Neutrophil (primary cell): ENCODE measurements around the gene NUP98.
"Not testable (repeated sequence)": the region's sequence is repeated elsewhere in the genome, so short reads cannot be mapped to it uniquely, and the experiment has no call there.

ENCODE experiments used
- H3K27ac ChIP-seq: fragments of 200-600 bp; sonication (generic); 2 replicates; pipeline ENCODE4 v1.5.1; 2016; ENCODE audit warnings: mild to moderate bottlenecking, moderate library complexity
- H3K27me3 ChIP-seq: fragments of 200-600 bp; sonication (generic); 2 replicates; pipeline ENCODE4 v1.6.0; 2016; ENCODE audit warnings: mild to moderate bottlenecking
- H3K36me3 ChIP-seq: fragments of 200-600 bp; sonication (generic); 2 replicates; pipeline ENCODE4 v1.5.1; 2017
- H3K4me1 ChIP-seq, 2 experiments: fragments of 200-600 bp in 1 of 2; sonication (generic) in 1 of 2; 1 replicate in 1 of 2; 2 replicates in 1 of 2; pipeline versions ENCODE4 v1.5.1 to v1.6.1; 2013 to 2016; ENCODE audit warnings: low read depth in 1 of 2, low read length in 1 of 2, mild to moderate bottlenecking in 1 of 2, moderate library complexity in 1 of 2; ENCODE audit not compliant: control insufficient read depth in 1 of 2, insufficient read depth in 1 of 2
- H3K4me3 ChIP-seq, 2 experiments: fragments of 200-600 bp in 1 of 2; sonication (generic) in 1 of 2; 1 replicate in 1 of 2; 2 replicates in 1 of 2; pipeline ENCODE4 v1.5.1; 2013 to 2016; ENCODE audit warnings: low read depth in 1 of 2, low read length in 1 of 2, mild to moderate bottlenecking in 1 of 2, moderate library complexity in 1 of 2
- H3K9me3 ChIP-seq: fragments of 200-600 bp; sonication (generic); 2 replicates; pipeline ENCODE4 v1.5.1; 2016
- TF ChIP-seq, protein P1 (sequence below): fragments of 200-600 bp; sonication (generic); IDR thresholded peaks from 2 replicates; pipeline ENCODE4 v1.5.1; 2016; ENCODE audit warnings: antibody characterized with exemption

The NUP98 gene

DNA sequence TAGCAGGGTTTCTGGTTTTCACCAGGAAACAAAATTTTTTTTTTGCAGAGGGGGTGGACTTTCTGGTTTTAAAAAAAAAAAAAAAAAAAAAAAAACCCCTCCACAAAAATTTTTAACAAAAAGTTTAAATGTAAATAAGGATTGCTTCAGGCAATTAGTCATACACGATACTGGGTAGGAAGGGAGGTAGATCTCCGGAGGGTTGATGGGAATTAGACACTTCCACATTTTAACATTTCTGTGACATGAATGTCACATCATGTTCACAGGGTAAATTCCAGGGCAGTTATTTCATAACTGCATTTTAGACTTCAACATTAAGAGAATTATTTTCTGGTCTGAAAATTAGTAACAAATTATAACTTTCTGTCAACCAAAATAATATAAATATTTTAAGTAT, 15.9 kb downstream of the NUP98 start:
- Histone ChIP-seq H3K4me3 (peak overlapping the region in 1 of 2 experiments; percentile 7), H3K27me3 (no peaks in the 10 kb centered on the region), H3K4me1 (peaks cover 42 to 60% of the 10 kb centered on the region in 2 experiments), H3K36me3 (peaks cover 41% of the 10 kb centered on the region), H3K9me3 (no peaks in the 10 kb centered on the region), H3K27ac (peak overlapping the region; percentile 97)
- TF ChIP-seq, protein P1, sequence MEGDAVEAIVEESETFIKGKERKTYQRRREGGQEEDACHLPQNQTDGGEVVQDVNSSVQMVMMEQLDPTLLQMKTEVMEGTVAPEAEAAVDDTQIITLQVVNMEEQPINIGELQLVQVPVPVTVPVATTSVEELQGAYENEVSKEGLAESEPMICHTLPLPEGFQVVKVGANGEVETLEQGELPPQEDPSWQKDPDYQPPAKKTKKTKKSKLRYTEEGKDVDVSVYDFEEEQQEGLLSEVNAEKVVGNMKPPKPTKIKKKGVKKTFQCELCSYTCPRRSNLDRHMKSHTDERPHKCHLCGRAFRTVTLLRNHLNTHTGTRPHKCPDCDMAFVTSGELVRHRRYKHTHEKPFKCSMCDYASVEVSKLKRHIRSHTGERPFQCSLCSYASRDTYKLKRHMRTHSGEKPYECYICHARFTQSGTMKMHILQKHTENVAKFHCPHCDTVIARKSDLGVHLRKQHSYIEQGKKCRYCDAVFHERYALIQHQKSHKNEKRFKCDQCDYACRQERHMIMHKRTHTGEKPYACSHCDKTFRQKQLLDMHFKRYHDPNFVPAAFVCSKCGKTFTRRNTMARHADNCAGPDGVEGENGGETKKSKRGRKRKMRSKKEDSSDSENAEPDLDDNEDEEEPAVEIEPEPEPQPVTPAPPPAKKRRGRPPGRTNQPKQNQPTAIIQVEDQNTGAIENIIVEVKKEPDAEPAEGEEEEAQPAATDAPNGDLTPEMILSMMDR: no peak

DNA sequence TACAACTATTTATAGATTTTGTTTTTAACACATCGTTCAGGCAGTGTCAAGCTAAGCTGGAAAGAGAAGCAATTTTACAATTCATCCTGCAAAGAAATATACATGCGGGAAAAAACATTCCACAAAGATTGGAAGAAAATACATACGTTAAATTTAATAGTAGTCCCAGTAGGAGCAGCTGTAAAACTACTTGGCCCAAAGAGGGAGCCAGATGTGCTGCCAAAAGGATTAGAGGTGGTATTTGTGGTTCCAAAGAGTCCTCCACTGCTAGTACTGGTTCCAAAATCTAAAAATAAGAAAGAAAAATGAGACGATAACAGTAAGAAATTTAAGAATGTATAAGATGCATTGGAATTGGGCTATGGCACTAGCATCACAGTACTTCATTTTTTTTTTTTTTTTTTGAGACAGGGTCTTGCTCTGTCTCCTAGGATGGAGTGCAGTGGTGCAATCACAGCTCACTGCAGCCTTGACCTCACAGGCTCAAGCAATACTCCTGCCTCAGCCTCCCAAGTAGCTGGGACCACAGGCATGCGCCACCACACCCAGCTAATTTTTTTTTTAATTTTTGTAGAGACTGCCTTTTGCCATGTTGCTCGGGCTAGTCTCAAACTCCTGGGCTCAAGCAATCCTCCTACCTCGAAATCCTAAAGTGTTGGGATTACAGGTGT, 21.5 kb downstream of the NUP98 start:
- Histone ChIP-seq H3K27ac (no peak overlapping the region), H3K4me1 (peaks cover 4% of the 10 kb centered on the region in 2 experiments), H3K4me3 (no peak overlapping the region), H3K36me3 (peaks cover 95% of the 10 kb centered on the region), H3K27me3 (no peaks in the 10 kb centered on the region), H3K9me3 (no peaks in the 10 kb centered on the region)
- TF ChIP-seq, protein P1: no peak

DNA sequence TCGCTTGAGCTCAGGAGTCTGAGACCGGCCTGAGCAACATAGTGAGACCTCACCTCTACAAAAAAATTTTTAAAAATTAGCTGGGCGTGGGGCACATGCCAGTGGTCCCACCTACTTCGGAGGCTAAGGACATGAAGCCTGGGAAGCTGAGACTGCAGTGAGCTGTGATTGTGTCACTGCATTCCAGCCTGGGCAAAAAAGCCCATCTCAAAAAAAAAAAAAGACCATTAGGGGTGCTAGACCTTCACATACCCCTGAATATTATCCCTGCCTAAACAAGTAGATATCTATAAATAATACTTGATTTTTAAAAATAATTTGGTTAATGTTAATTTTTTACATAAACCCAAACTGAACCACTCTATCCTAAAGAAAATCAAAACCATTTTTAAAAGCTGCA, 24.2 kb downstream of the NUP98 start:
- H3K27me3 ChIP-seq: no peaks in the 10 kb centered on the region
- TF ChIP-seq, protein P1: no peak
- H3K4me3 ChIP-seq: no peak overlapping the region
- no peaks in the 10 kb centered on the region for H3K4me1 ChIP-seq
- H3K36me3 ChIP-seq: peaks cover 100% of the 10 kb centered on the region
- H3K9me3 ChIP-seq: no peaks in the 10 kb centered on the region
- no peak overlapping the region for H3K27ac ChIP-seq

DNA sequence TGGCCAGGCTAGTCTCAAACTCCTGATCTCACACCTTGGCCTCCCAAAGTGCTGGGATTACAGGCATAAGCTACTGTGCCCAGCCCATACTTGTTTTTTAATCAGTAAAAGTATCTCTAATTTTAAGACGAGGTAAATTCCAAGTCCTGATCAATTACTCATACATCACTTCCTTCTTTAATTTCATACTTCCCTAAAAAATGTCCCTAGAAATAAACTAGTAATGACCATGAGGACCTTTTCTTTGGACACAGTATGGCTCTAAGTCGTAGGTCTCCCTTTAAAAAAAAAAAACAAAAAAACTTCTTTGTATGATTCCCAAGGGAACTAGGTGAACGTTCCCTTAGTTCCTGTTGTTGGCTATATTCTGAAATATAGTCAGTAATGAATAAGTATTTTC, 29.8 kb downstream of the NUP98 start:
- Histone ChIP-seq H3K4me3 (no peak overlapping the region), H3K27me3 (no peaks in the 10 kb centered on the region), H3K9me3 (no peaks in the 10 kb centered on the region), H3K4me1 (no peaks in the 10 kb centered on the region), H3K36me3 (peaks cover 100% of the 10 kb centered on the region), H3K27ac (peak overlapping the region; percentile 42)
- TF ChIP-seq, protein P1: no peak

DNA sequence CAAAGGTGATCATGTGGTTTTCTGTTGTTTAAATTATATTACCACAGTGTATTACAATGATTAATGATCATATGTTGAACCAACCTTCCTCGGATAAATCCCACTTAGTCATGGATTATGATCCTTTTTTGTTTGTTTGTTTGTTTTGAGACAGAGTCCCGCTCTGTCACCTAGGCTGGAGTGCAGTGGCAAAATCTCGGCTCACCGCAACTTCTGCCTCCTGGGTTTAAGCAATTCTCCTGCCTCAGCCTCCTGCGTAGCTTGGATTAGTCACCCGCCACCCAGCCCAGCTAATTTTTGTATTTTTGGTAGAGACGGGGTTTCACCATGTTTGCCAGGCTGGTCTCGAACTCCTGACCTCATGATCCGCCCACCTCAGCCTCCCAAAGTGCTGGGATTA, 30.5 kb downstream of the NUP98 start:
- H3K36me3 ChIP-seq: peaks cover 100% of the 10 kb centered on the region
- H3K4me3 ChIP-seq, H3K27ac ChIP-seq, H3K9me3 ChIP-seq, H3K27me3 ChIP-seq, H3K4me1 ChIP-seq: not testable (repeated sequence)

DNA sequence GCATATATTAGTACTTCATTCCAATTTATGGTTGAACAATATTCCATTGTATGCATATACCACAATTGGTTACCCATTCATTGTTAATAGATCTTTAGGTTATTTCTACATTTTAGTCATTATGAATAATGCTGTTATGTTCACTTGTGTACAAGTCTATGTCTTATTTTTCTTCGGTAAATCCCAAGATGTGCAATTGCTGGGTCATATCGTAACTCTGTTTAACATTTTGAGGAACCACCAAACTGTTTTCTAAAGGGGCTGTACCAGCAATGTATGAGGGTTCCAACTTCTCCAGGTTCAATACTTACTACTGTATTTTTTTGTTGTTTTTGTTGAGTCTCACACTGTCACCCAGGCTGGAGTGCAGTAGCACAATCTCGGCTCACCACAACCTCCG, 33.1 kb downstream of the NUP98 start:
- no peaks in the 10 kb centered on the region for H3K27me3 ChIP-seq
- H3K9me3 ChIP-seq: no peaks in the 10 kb centered on the region
- no peak overlapping the region for H3K4me3 ChIP-seq
- no peak overlapping the region for H3K27ac ChIP-seq
- TF ChIP-seq, protein P1: no peak
- no peaks in the 10 kb centered on the region for H3K4me1 ChIP-seq
- H3K36me3 ChIP-seq: peaks cover 100% of the 10 kb centered on the region
